Measurements from ENCODE around the gene CCDC188. TPM values are rescaled to one million over a fixed set of nuclear protein-coding genes. Genes with fewer than 3 reads are reported as not detected.
A peak's percentile ranks its signal among the peaks of the same experiment; 100 is the strongest.

Gene CCDC188
- total and polyA plus RNA-seq, 9 of the 15 experiments (the other 6 are each of a cell fraction or from before 2014, with no cell fraction given), result not detected

- no peak for TF ChIP-seq PREB (CRISPR knock-in tag; IDR thresholded peaks at IDR 0.05)
- TF ChIP-seq HIVEP1 (CRISPR knock-in tag; IDR thresholded peaks at IDR 0.05), result peak; percentile 34; the same call in 1 of the 2 replicates
- no peak for TF ChIP-seq MTA2 (IDR thresholded peaks at IDR 0.05; ENCODE audit: low read depth)
- no peak for TF ChIP-seq HNRNPUL1 (IDR thresholded peaks at IDR 0.05; ENCODE audit: low read length)
- TF ChIP-seq NBN (IDR thresholded peaks at IDR 0.05; ENCODE audit: low read depth), result no peak
- peak; percentile 9; the same call in 1 of the 2 replicates for TF ChIP-seq MYC (IDR thresholded peaks at IDR 0.05; ENCODE audit: low read depth, low read length)
- peak; percentile 99 for TF ChIP-seq MYC (CRISPR knock-in tag; IDR thresholded peaks at IDR 0.05; ENCODE audit: borderline replicate concordance, low read depth)
- no peak for TF ChIP-seq TFAM (CRISPR knock-in tag; conservative IDR thresholded peaks at IDR 0.05)
- no peak for TF ChIP-seq NR2C2 (CRISPR knock-in tag; IDR thresholded peaks at IDR 0.05)
- no peak for TF ChIP-seq NR2C2 (tag; IDR thresholded peaks at IDR 0.05)
- TF ChIP-seq POLR2G (IDR thresholded peaks at IDR 0.05; ENCODE audit: low read depth, low read length), result peak; percentile 76
- TF ChIP-seq TCF7L2 (IDR thresholded peaks at IDR 0.05; ENCODE audit: low read depth, low read length), result no peak
- TF ChIP-seq CBX8 (IDR thresholded peaks at IDR 0.05; ENCODE audit: borderline replicate concordance, extremely low read depth, low read depth, low read length, poor library complexity, severe bottlenecking), result no peak
- no peak for TF ChIP-seq THAP7 (CRISPR knock-in tag; IDR thresholded peaks at IDR 0.05)
- TF ChIP-seq SETDB1 (IDR thresholded peaks at IDR 0.05; ENCODE audit: low read length), result no peak
- no peak for TF ChIP-seq FOXP4 (CRISPR knock-in tag; IDR thresholded peaks at IDR 0.05; ENCODE audit: borderline replicate concordance)
- TF ChIP-seq ZNF408 (CRISPR knock-in tag; IDR thresholded peaks at IDR 0.05; ENCODE audit: low read depth), result no peak
- no peak for TF ChIP-seq ZNF584 (CRISPR knock-in tag; IDR thresholded peaks at IDR 0.05; ENCODE audit: low read depth)
- no peak for TF ChIP-seq ZNF707 (CRISPR knock-in tag; conservative IDR thresholded peaks at IDR 0.05)
- TF ChIP-seq ZZZ3 (IDR thresholded peaks at IDR 0.05), result no peak
- TF ChIP-seq ELK1 (CRISPR knock-in tag; IDR thresholded peaks at IDR 0.05), result no peak
- 0 out of 2 replicates have a peak, but pooled peaks have one; percentile 70 for TF ChIP-seq SLC30A9 (CRISPR knock-in tag; IDR thresholded peaks at IDR 0.05)
These were observed 33.1 kb downstream of the CCDC188 start (continued) for GRCh38 chr22:20117633-20118299.
